Immature natural killer cell (primary cell): ENCODE data around the gene UCMA. TPM values are rescaled to one million over a fixed set of nuclear protein-coding genes. Genes with fewer than 3 reads are reported as not detected.
"Not testable (repeated sequence)": the region's sequence is repeated elsewhere in the genome, so short reads cannot be mapped to it uniquely, and the experiment has no call there.

Source experiments
- DNase-seq, 3 donors: peaks; one replicate each; pipeline ENCODE4 v3.0.0; 2022; ENCODE audit warnings: mixed read lengths in 1 of 3
- H3K27ac Mint-ChIP-seq, 6 donors: one replicate each; pipeline ENCODE4 v1.8.0; 2020; ENCODE audit warnings: mixed read lengths in 6 of 6, mild to moderate bottlenecking in 5 of 6, inconsistent platforms in 4 of 6, moderate library complexity in 3 of 6
- H3K27me3 Mint-ChIP-seq, 3 donors: one replicate each; pipeline ENCODE4 v1.8.0; 2020 to 2021; ENCODE audit warnings: low read depth in 3 of 3, mild to moderate bottlenecking in 3 of 3, mixed read lengths in 3 of 3, moderate library complexity in 3 of 3, inconsistent platforms in 1 of 3
- H3K36me3 Mint-ChIP-seq, 3 donors: one replicate each; pipeline ENCODE4 v1.8.0; 2020; ENCODE audit warnings: mixed read lengths in 3 of 3, inconsistent platforms in 2 of 3, mild to moderate bottlenecking in 2 of 3
- H3K4me1 Mint-ChIP-seq, 2 donors: one replicate each; pipeline ENCODE4 v1.8.0; 2020; ENCODE audit warnings: inconsistent platforms in 2 of 2, mild to moderate bottlenecking in 2 of 2, mixed read lengths in 2 of 2, moderate library complexity in 1 of 2
- H3K4me3 Mint-ChIP-seq, 5 donors: one replicate each; pipeline ENCODE4 v1.8.0; 2020; ENCODE audit warnings: mild to moderate bottlenecking in 5 of 5, mixed read lengths in 5 of 5, inconsistent platforms in 3 of 5, moderate library complexity in 3 of 5
- H3K9me3 Mint-ChIP-seq, 6 donors: one replicate each; pipeline ENCODE4 v1.8.0; 2020; ENCODE audit warnings: mild to moderate bottlenecking in 6 of 6, mixed read lengths in 6 of 6, inconsistent platforms in 4 of 6, moderate library complexity in 3 of 6
- polyA plus RNA-seq, 3 donors: library from polyadenylated mRNA; unstranded; fragments of 300-500 nt; fragmentation: Illumina TruSeq; gene quantifications; one replicate each; pipeline ENCODE4 v1.2.3, GENCODE V29; 2021

UCMA gene
- polyA plus RNA-seq = not detected

- H3K27ac Mint-ChIP-seq = no peak within 1 kb of the TSS
- H3K9me3 Mint-ChIP-seq = peaks cover 0 to 2% (median 0%) of the 10 kb centered on the region in 6 donors
- H3K27me3 Mint-ChIP-seq = peaks cover 2 to 5% (median 3%) of the 10 kb centered on the region in 3 donors
- no peak within 1 kb of the TSS for H3K4me3 Mint-ChIP-seq
- no peak for DNase-seq
- no peaks in the 10 kb centered on the region for H3K4me1 Mint-ChIP-seq
- H3K36me3 Mint-ChIP-seq = no peaks in the 10 kb centered on the region
Observed at GRCh38 chr10:13234172-13234571, at the start of gene UCMA. Gene UCMA (minus strand): TSS chr10:13234374. CDS start chr10:13234258, 116 bp downstream.

- H3K36me3 Mint-ChIP-seq, H3K4me3 Mint-ChIP-seq, DNase-seq, H3K27ac Mint-ChIP-seq, H3K27me3 Mint-ChIP-seq, H3K4me1 Mint-ChIP-seq, H3K9me3 Mint-ChIP-seq: not testable (repeated sequence)
Observed at GRCh38 chr10:13282348-13282747, 48.2 kb upstream of the UCMA start.

GRCh38 chr10:13276749-13277365 lies 42.7 kb upstream of the UCMA start:
- Mint-ChIP-seq H3K27me3 (peaks cover 0 to 3% (median 0%) of the 10 kb centered on the region in 3 donors), H3K4me1 (no peaks in the 10 kb centered on the region), H3K9me3 (no peaks in the 10 kb centered on the region), H3K27ac (no peak overlapping the region), H3K4me3 (no peak overlapping the region), H3K36me3 (peaks cover 0 to 3% (median 0%) of the 10 kb centered on the region in 3 donors)
- DNase-seq = no peak

DNA sequence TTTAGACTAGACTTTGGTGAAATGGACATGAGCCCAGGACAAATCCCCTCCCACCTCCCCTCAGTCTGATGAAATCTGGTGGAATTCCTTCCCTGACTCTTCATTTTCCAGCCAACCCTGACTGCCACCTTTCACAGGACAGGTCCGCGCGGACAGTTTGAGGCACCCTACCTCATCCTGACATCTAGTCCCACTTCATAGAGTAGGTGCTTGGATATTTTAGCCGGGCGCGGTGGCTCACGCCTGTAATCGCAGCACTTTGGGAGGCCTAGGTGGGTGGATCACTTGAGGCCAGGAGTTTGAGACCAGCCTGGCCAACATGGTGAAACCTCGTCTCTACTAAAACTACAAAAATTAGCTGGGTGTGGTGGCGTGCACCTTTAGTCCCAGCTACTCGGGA lies 42.0 kb upstream of the UCMA start:
- H3K27ac Mint-ChIP-seq, H3K9me3 Mint-ChIP-seq, H3K27me3 Mint-ChIP-seq, DNase-seq, H3K4me1 Mint-ChIP-seq, H3K4me3 Mint-ChIP-seq, H3K36me3 Mint-ChIP-seq: not testable (repeated sequence)

GRCh38 chr10:13272164-13272571 lies 38.0 kb upstream of the UCMA start:
- peaks cover 0 to 7% (median 0%) of the 10 kb centered on the region in 3 donors for H3K27me3 Mint-ChIP-seq
- H3K36me3 Mint-ChIP-seq = no peaks in the 10 kb centered on the region
- H3K27ac Mint-ChIP-seq = no peak overlapping the region

GRCh38 chr10:13271552-13272163 lies 37.5 kb upstream of the UCMA start:
- Mint-ChIP-seq H3K4me3 (no peak overlapping the region), H3K4me1 (no peaks in the 10 kb centered on the region), H3K27ac (peak overlapping the region in 1 of 6 donors; percentile 1), H3K36me3 (no peaks in the 10 kb centered on the region), H3K9me3 (no peaks in the 10 kb centered on the region), H3K27me3 (peaks cover 0 to 7% (median 0%) of the 10 kb centered on the region in 3 donors)
- DNase-seq = peak; percentile 5 to 31 (median 17)

More at GRCh38 chr10:13272164-13272571, 38.0 kb upstream of the UCMA start:
- Mint-ChIP-seq H3K9me3 (no peaks in the 10 kb centered on the region), H3K4me1 (no peaks in the 10 kb centered on the region), H3K4me3 (no peak overlapping the region)
- no peak for DNase-seq

- no peak overlapping the region for H3K4me3 Mint-ChIP-seq
- no peak overlapping the region for H3K27ac Mint-ChIP-seq
- H3K9me3 Mint-ChIP-seq = no peaks in the 10 kb centered on the region
- peaks cover 0 to 7% (median under 1%) of the 10 kb centered on the region in 3 donors for H3K27me3 Mint-ChIP-seq
- no peaks in the 10 kb centered on the region for H3K4me1 Mint-ChIP-seq
- no peaks in the 10 kb centered on the region for H3K36me3 Mint-ChIP-seq
- DNase-seq = no peak
Observed at GRCh38 chr10:13270877-13271551, 36.8 kb upstream of the UCMA start.

GRCh38 chr10:13268841-13269240 lies 34.7 kb upstream of the UCMA start:
- Mint-ChIP-seq H3K9me3 (no peaks in the 10 kb centered on the region), H3K27ac (no peak overlapping the region), H3K36me3 (no peaks in the 10 kb centered on the region), H3K27me3 (peaks cover 1 to 7% (median 2%) of the 10 kb centered on the region in 3 donors), H3K4me1 (no peaks in the 10 kb centered on the region), H3K4me3 (no peak overlapping the region)
- DNase-seq = no peak

DNA sequence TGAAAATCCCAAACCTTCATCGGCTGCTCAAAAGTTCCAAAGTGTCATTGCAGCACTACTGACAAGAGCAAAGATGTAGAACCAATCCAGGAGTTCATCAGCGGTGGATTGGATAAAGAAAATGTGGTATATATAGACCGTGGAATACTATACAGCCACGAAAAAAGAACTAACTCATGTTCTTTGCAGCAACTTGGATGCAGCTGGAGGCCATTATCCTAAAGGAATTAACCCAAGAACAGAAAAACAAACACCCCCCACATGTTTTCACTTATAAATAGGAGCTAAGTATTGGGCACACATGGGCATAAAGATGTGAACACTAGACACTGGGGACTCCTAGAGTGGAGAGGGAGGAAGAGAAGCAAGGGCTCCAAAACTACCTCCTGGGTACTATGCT lies 34.1 kb upstream of the UCMA start:
- Mint-ChIP-seq H3K27me3 (peaks cover 1 to 6% (median 2%) of the 10 kb centered on the region in 3 donors), H3K4me1 (no peaks in the 10 kb centered on the region), H3K9me3 (no peaks in the 10 kb centered on the region), H3K27ac (no peak overlapping the region), H3K4me3 (no peak overlapping the region), H3K36me3 (no peaks in the 10 kb centered on the region)
- no peak for DNase-seq

DNA sequence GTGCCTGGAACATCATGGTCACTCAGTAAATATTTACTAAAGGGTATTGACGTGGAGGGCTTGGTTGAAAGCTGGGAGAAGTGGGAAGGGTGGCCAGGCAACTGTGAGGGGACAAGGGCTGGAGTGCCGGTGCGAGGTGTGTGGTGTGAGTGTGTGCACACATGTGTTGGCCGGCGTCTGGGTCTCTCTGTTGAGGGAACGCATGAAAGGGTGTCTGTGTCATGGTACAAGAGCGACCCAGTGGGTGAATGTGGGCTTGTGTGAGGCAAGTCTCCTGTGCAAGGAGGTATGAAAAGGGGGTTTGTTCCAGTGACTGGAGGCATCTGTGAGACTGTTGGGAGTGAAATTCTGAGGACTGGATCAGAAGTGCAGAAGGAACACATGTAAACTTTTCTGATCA lies 29.4 kb upstream of the UCMA start:
- no peak overlapping the region for H3K4me3 Mint-ChIP-seq
- no peaks in the 10 kb centered on the region for H3K4me1 Mint-ChIP-seq
- no peak overlapping the region for H3K27ac Mint-ChIP-seq
- no peaks in the 10 kb centered on the region for H3K36me3 Mint-ChIP-seq
- H3K27me3 Mint-ChIP-seq = peaks cover 3 to 9% (median 4%) of the 10 kb centered on the region in 3 donors
- H3K9me3 Mint-ChIP-seq = peaks cover 0 to under 1% (median 0%) of the 10 kb centered on the region in 6 donors
- DNase-seq = no peak

- Mint-ChIP-seq H3K27ac (no peak overlapping the region), H3K4me3 (no peak overlapping the region), H3K9me3 (peaks cover 0 to 4% (median 0%) of the 10 kb centered on the region in 6 donors), H3K4me1 (no peaks in the 10 kb centered on the region), H3K27me3 (peaks cover 2 to 9% (median 6%) of the 10 kb centered on the region in 3 donors), H3K36me3 (no peaks in the 10 kb centered on the region)
- no peak for DNase-seq
Observed at GRCh38 chr10:13262433-13262832, 28.3 kb upstream of the UCMA start.

- Mint-ChIP-seq H3K27me3 (peaks cover 5 to 13% (median 12%) of the 10 kb centered on the region in 3 donors), H3K27ac (no peak overlapping the region), H3K9me3 (peaks cover 0 to 4% (median 0%) of the 10 kb centered on the region in 6 donors), H3K36me3 (no peaks in the 10 kb centered on the region), H3K4me3 (no peak overlapping the region), H3K4me1 (no peaks in the 10 kb centered on the region)
- no peak for DNase-seq
Observed at GRCh38 chr10:13257621-13258140, 23.5 kb upstream of the UCMA start.

DNA sequence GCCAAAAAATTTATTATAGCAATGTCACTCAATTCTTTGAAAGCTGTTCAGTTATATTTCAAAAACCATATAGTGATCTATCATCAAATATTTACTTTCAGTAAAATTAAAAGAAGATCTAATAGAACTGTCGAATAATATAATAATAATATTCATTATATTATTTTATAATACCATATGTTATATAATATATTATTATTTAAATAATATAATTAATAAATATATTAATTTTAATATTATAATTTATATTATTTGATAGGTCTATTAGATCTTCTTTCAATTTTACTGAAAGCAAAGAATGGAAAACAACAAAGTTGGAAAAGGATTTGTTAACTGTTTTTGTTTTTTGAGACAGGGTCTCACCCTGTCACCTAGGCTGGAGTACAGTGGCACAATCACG lies 22.5 kb upstream of the UCMA start:
- Mint-ChIP-seq H3K9me3 (peaks cover 0 to 4% (median 0%) of the 10 kb centered on the region in 6 donors), H3K36me3 (no peaks in the 10 kb centered on the region), H3K27me3 (peaks cover 4 to 12% (median 11%) of the 10 kb centered on the region in 3 donors), H3K4me3 (no peak overlapping the region), H3K27ac (no peak overlapping the region), H3K4me1 (no peaks in the 10 kb centered on the region)
- DNase-seq = no peak

- Mint-ChIP-seq H3K27me3 (peaks cover 5 to 11% (median 7%) of the 10 kb centered on the region in 3 donors), H3K27ac (no peak overlapping the region), H3K4me1 (no peaks in the 10 kb centered on the region), H3K9me3 (peaks cover 0 to 4% (median 0%) of the 10 kb centered on the region in 6 donors), H3K36me3 (no peaks in the 10 kb centered on the region), H3K4me3 (no peak overlapping the region)
- DNase-seq = no peak
Observed at GRCh38 chr10:13253726-13254125, 19.6 kb upstream of the UCMA start.
